ENCODE results near the gene DYNLT1.

- peak; percentile 29 for TF ChIP-seq GATA2 (IDR thresholded peaks at IDR 0.05; ENCODE audit: low read depth, low read length)
- TF ChIP-seq GATA3 (IDR thresholded peaks at IDR 0.05; ENCODE audit: low read depth, low read length), result no peak
These were observed 10.0 kb upstream of the DYNLT1 start for GRCh38 chr6:158654498-158654897.

Measured in SH-SY5Y (cell line).